RWPE2 (cell line): Measurements from ENCODE around the gene CACHD1.

Experiments used
- ATAC-seq: fragments of 200-7000 bp; cut with Tn5 transposase; 3 replicates; pipeline ENCODE4 v1.9.1; 2021; ENCODE audit warnings: low read depth
- DNase-seq: peaks from one replicate; pipeline ENCODE4 v3.0.0-alpha.2; 2020; ENCODE audit warnings: low spot score
- H3K27ac ChIP-seq: fragments of 450-650 bp; 2 replicates; pipeline ENCODE4 v1.5.1; 2017; ENCODE audit warnings: mild to moderate bottlenecking; ENCODE audit not compliant: poor library complexity, severe bottlenecking
- H3K27me3 ChIP-seq: fragments of 250-450 bp; sonication (Bioruptor Pico); 2 replicates; pipeline ENCODE4 v1.5.1; 2021; ENCODE audit warnings: mild to moderate bottlenecking, moderate library complexity; ENCODE audit not compliant: insufficient read depth, poor library complexity, severe bottlenecking
- H3K36me3 ChIP-seq: fragments of 250-450 bp; sonication (Bioruptor Pico); 2 replicates; pipeline ENCODE4 v1.5.1; 2020; ENCODE audit warnings: low read depth, mild to moderate bottlenecking, moderate library complexity
- H3K4me1 ChIP-seq: fragments of 250-450 bp; sonication (Bioruptor Pico); 2 replicates; pipeline ENCODE4 v1.5.1; 2021; ENCODE audit warnings: mild to moderate bottlenecking, moderate library complexity; ENCODE audit not compliant: insufficient read depth, poor library complexity, severe bottlenecking
- H3K4me3 ChIP-seq: fragments of 250-450 bp; sonication (Bioruptor Pico); 2 replicates; pipeline ENCODE4 v1.5.1; 2021; ENCODE audit warnings: mild to moderate bottlenecking, moderate library complexity; ENCODE audit not compliant: severe bottlenecking
- H3K9me3 ChIP-seq: fragments of 250-450 bp; sonication (Bioruptor Pico); 2 replicates; pipeline ENCODE4 v1.5.1; 2021; ENCODE audit warnings: mild to moderate bottlenecking, moderate library complexity; ENCODE audit not compliant: severe bottlenecking
- TF ChIP-seq, protein P1 (sequence below): fragments of 450-650 bp; IDR thresholded peaks from one replicate; pipeline ENCODE4 v1.5.1; 2017; ENCODE audit warnings: mild to moderate bottlenecking, moderate library complexity; ENCODE audit not compliant: poor library complexity, severe bottlenecking

Gene CACHD1

DNA sequence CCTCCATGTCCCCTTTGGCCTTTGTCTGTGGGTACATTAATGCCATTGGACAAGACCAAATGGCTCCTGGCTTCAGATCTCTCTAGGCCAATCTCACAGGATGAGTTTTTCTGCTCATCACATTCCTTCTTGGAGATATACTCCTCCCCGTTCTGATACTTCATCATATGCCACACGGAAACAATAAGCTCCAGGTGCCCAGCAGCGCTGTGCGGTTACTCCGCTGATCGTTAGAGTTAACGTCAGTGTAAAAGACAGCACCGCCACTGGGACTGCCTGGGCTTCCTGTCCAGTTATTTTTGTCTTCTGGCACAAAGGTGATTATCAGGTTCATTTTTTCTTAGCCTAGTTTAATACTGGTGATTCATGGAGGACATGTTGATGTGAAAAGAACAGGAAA, 22.5 kb downstream of the CACHD1 start:
- Histone ChIP-seq H3K4me1 (no peaks in the 10 kb centered on the region), H3K27ac (no peak overlapping the region), H3K4me3 (no peak overlapping the region)

DNA sequence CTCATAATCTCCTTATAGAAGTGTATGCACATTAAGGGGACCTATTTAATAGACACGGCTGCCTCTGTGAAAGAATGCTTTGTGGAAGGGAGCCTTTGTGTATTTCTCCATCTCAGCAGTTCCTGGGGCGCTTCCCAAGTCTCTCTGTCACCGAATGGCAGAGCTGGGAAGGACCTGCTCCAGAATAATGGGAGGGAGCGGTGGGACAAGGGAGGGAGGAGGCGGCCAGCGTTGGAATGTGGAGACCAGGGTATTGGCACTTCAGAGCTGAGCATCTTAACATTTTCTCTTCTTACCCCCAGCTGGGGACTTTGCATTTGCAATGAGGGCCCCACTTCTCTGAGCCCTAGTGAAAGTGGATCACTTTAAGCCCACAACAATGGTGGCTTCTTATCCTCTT, 23.9 kb downstream of the CACHD1 start:
- ATAC-seq (no peak), DNase-seq (no peak)
- no peaks in the 10 kb centered on the region for H3K4me1 ChIP-seq
- TF ChIP-seq, protein P1, sequence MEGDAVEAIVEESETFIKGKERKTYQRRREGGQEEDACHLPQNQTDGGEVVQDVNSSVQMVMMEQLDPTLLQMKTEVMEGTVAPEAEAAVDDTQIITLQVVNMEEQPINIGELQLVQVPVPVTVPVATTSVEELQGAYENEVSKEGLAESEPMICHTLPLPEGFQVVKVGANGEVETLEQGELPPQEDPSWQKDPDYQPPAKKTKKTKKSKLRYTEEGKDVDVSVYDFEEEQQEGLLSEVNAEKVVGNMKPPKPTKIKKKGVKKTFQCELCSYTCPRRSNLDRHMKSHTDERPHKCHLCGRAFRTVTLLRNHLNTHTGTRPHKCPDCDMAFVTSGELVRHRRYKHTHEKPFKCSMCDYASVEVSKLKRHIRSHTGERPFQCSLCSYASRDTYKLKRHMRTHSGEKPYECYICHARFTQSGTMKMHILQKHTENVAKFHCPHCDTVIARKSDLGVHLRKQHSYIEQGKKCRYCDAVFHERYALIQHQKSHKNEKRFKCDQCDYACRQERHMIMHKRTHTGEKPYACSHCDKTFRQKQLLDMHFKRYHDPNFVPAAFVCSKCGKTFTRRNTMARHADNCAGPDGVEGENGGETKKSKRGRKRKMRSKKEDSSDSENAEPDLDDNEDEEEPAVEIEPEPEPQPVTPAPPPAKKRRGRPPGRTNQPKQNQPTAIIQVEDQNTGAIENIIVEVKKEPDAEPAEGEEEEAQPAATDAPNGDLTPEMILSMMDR, result no peak
- no peaks in the 10 kb centered on the region for H3K36me3 ChIP-seq
- no peak overlapping the region for H3K27ac ChIP-seq
- H3K27me3 ChIP-seq, result no peaks in the 10 kb centered on the region
- no peak overlapping the region for H3K4me3 ChIP-seq
- no peaks in the 10 kb centered on the region for H3K9me3 ChIP-seq

More for the DNA sequence above, 22.5 kb downstream of the CACHD1 start:
- TF ChIP-seq, protein P1, result no peak
- Histone ChIP-seq H3K36me3 (no peaks in the 10 kb centered on the region), H3K9me3 (no peaks in the 10 kb centered on the region), H3K27me3 (no peaks in the 10 kb centered on the region)
- DNase-seq (no peak), ATAC-seq (no peak)

DNA sequence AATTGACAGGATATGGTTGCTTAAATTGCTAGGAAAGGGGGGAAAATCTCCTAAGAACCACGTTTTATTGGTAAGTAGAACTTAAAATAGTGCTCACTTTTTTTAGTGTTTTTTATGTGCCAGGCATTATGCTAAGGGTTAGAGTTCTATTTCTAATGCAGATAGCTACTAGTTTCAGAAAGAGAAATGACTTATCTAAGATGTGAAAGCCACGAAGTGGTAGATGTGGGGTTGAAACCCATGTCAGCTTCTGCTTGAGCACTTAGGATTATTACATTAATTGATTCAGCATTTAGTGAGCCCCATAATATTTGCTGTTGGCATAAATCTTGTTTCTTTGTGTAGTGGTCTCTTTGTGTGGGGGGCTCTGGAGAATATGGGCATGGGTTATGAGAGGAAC, 24.7 kb downstream of the CACHD1 start:
- no peak for DNase-seq
- Histone ChIP-seq H3K27ac (no peak overlapping the region), H3K9me3 (no peaks in the 10 kb centered on the region), H3K36me3 (no peaks in the 10 kb centered on the region), H3K4me1 (no peaks in the 10 kb centered on the region), H3K27me3 (no peaks in the 10 kb centered on the region), H3K4me3 (no peak overlapping the region)
- no peak for ATAC-seq
- TF ChIP-seq, protein P1, result no peak

DNA sequence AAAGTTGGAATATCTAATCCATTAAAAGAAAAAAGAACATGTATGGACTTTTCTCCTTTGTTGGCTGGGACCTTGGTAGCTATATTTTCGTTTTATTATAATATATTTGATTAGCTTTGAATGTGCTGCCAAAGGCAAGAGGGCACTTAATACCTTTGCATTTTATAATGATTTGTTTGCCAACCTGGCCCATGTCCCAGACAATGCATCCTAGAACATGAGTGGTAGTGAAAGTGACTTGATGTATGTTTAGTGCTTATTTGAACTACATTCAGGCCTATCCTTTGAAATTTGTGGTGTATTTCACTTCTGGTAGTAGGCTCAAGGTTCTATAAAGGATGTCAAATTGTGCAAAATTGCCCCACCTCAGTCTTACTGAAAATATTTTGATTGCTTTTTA, 25.9 kb downstream of the CACHD1 start:
- TF ChIP-seq, protein P1, result no peak
- Histone ChIP-seq H3K4me3 (no peak overlapping the region), H3K36me3 (no peaks in the 10 kb centered on the region), H3K4me1 (no peaks in the 10 kb centered on the region), H3K27ac (no peak overlapping the region), H3K27me3 (no peaks in the 10 kb centered on the region), H3K9me3 (no peaks in the 10 kb centered on the region)
- no peak for ATAC-seq
- no peak for DNase-seq

DNA sequence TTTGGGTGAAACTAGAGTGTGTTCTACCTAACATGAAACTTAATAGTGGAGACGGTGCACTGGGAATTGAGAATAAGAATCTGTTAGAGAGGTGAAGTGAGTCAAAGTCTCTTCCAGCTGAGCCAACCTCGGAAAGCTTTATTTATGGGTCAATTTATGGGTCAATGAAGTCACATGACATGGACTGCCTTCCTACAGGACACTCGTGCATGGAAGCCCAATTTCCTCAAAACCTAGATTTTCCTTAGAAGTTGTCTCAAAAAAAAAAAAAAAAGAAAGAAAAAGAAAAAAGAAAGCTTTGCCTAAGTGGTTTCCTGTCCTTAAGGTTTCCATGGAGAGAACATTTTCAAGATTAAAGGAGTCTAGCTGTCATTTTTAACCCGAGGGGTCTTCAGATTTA, 26.7 kb downstream of the CACHD1 start:
- no peak for DNase-seq
- no peak for ATAC-seq
- no peaks in the 10 kb centered on the region for H3K36me3 ChIP-seq
- H3K27ac ChIP-seq, result no peak overlapping the region
- H3K9me3 ChIP-seq, result no peaks in the 10 kb centered on the region
- TF ChIP-seq, protein P1, result no peak
- no peaks in the 10 kb centered on the region for H3K4me1 ChIP-seq
- no peaks in the 10 kb centered on the region for H3K27me3 ChIP-seq
- no peak overlapping the region for H3K4me3 ChIP-seq
